Central memory CD8-positive, alpha-beta T cell (primary cell): ENCODE data around the gene FUBP3.

Source experiments
- ATAC-seq: fragments of 150-1000 bp; cut with Tn5 transposase; replicated peaks from 2 replicates; pipeline ENCODE4 v1.10.0; 2022; ENCODE audit warnings: mild to moderate bottlenecking, moderate FRiP score, moderate number of reproducible peaks; ENCODE audit not compliant: poor library complexity, severe bottlenecking; ENCODE audit errors: extremely low read depth
- DNase-seq, 2 donors: peaks; one replicate each; pipeline ENCODE4 v3.0.0; 2021; ENCODE audit warnings: low spot score in 2 of 2
- H3K27ac Mint-ChIP-seq: one replicate; pipeline ENCODE4 v1.8.0; 2022; ENCODE audit warnings: low read depth, mild to moderate bottlenecking, moderate library complexity, mixed read lengths
- H3K27me3 Mint-ChIP-seq: one replicate; pipeline ENCODE4 v1.8.0; 2022; ENCODE audit warnings: mixed read lengths
- H3K36me3 Mint-ChIP-seq: one replicate; pipeline ENCODE4 v1.8.0; 2022; ENCODE audit warnings: mild to moderate bottlenecking, moderate library complexity, mixed read lengths; ENCODE audit not compliant: insufficient read depth
- H3K4me1 Mint-ChIP-seq: one replicate; pipeline ENCODE4 v1.8.0; 2022; ENCODE audit warnings: mixed read lengths
- H3K4me3 Mint-ChIP-seq: one replicate; pipeline ENCODE4 v1.8.0; 2022; ENCODE audit warnings: mild to moderate bottlenecking, moderate library complexity, mixed read lengths
- H3K9me3 Mint-ChIP-seq: one replicate; pipeline ENCODE4 v1.8.0; 2022; ENCODE audit warnings: mixed read lengths

FUBP3 gene

GRCh38 chr9:130665029-130665430, 85.7 kb downstream of the FUBP3 start:
- Mint-ChIP-seq H3K27me3 (peaks cover 76% of the 10 kb centered on the region), H3K4me1 (peaks cover 14% of the 10 kb centered on the region), H3K36me3 (no peaks in the 10 kb centered on the region), H3K4me3 (peak overlapping the region; percentile 62), H3K27ac (no peak overlapping the region), H3K9me3 (no peaks in the 10 kb centered on the region)
- DNase-seq: no peak
- no peak for ATAC-seq

GRCh38 chr9:130665431-130666392, 86.3 kb downstream of the FUBP3 start:
- Mint-ChIP-seq H3K4me1 (peaks cover 13% of the 10 kb centered on the region), H3K27ac (no peak overlapping the region), H3K36me3 (peaks cover 2% of the 10 kb centered on the region), H3K9me3 (no peaks in the 10 kb centered on the region), H3K4me3 (peak overlapping the region; percentile 62), H3K27me3 (peaks cover 73% of the 10 kb centered on the region)
- ATAC-seq (no peak), DNase-seq (no peak)

- H3K9me3 Mint-ChIP-seq: no peaks in the 10 kb centered on the region
- DNase-seq: no peak
- no peak overlapping the region for H3K4me3 Mint-ChIP-seq
- peaks cover 3% of the 10 kb centered on the region for H3K36me3 Mint-ChIP-seq
- no peak for ATAC-seq
- H3K27ac Mint-ChIP-seq: no peak overlapping the region
- H3K4me1 Mint-ChIP-seq: peaks cover 13% of the 10 kb centered on the region
- H3K27me3 Mint-ChIP-seq: peaks cover 70% of the 10 kb centered on the region
These were observed 87.2 kb downstream of the FUBP3 start for GRCh38 chr9:130666393-130667119.

- no peak overlapping the region for H3K27ac Mint-ChIP-seq
- H3K4me1 Mint-ChIP-seq: peaks cover 13% of the 10 kb centered on the region
- H3K9me3 Mint-ChIP-seq: no peaks in the 10 kb centered on the region
- H3K4me3 Mint-ChIP-seq: no peak overlapping the region
- DNase-seq (no peak), ATAC-seq (no peak)
- H3K36me3 Mint-ChIP-seq: peaks cover 3% of the 10 kb centered on the region
- H3K27me3 Mint-ChIP-seq: peaks cover 65% of the 10 kb centered on the region
These were observed 87.7 kb downstream of the FUBP3 start for GRCh38 chr9:130667120-130667435.

GRCh38 chr9:130668196-130668595, 88.8 kb downstream of the FUBP3 start:
- DNase-seq: no peak
- Mint-ChIP-seq H3K4me3 (no peak overlapping the region), H3K27ac (no peak overlapping the region), H3K27me3 (peaks cover 54% of the 10 kb centered on the region), H3K4me1 (peaks cover 6% of the 10 kb centered on the region), H3K36me3 (peaks cover 3% of the 10 kb centered on the region), H3K9me3 (no peaks in the 10 kb centered on the region)
- ATAC-seq: no peak

GRCh38 chr9:130668659-130669058, 89.3 kb downstream of the FUBP3 start:
- peaks cover 49% of the 10 kb centered on the region for H3K27me3 Mint-ChIP-seq
- peaks cover 3% of the 10 kb centered on the region for H3K36me3 Mint-ChIP-seq
- no peak overlapping the region for H3K27ac Mint-ChIP-seq
- ATAC-seq: no peak
- H3K4me1 Mint-ChIP-seq: peaks cover 6% of the 10 kb centered on the region
- no peaks in the 10 kb centered on the region for H3K9me3 Mint-ChIP-seq
- no peak for DNase-seq
- no peak overlapping the region for H3K4me3 Mint-ChIP-seq

GRCh38 chr9:130669965-130670364, 90.6 kb downstream of the FUBP3 start:
- ATAC-seq: no peak
- Mint-ChIP-seq H3K27ac (no peak overlapping the region), H3K27me3 (peaks cover 39% of the 10 kb centered on the region), H3K4me3 (no peak overlapping the region), H3K9me3 (no peaks in the 10 kb centered on the region), H3K36me3 (peaks cover 3% of the 10 kb centered on the region), H3K4me1 (peaks cover 6% of the 10 kb centered on the region)
- DNase-seq: no peak

GRCh38 chr9:130670644-130671043, 91.3 kb downstream of the FUBP3 start:
- DNase-seq (no peak), ATAC-seq (no peak)
- Mint-ChIP-seq H3K27me3 (peaks cover 32% of the 10 kb centered on the region), H3K36me3 (peaks cover 3% of the 10 kb centered on the region), H3K4me3 (no peak overlapping the region), H3K27ac (no peak overlapping the region), H3K9me3 (no peaks in the 10 kb centered on the region), H3K4me1 (peaks cover under 1% of the 10 kb centered on the region)

- no peak overlapping the region for H3K4me3 Mint-ChIP-seq
- no peak for ATAC-seq
- DNase-seq: no peak
These were observed 93.1 kb downstream of the FUBP3 start for GRCh38 chr9:130672466-130672865.

GRCh38 chr9:130672933-130673615, 93.7 kb downstream of the FUBP3 start:
- no peak overlapping the region for H3K27ac Mint-ChIP-seq
- DNase-seq (no peak), ATAC-seq (no peak)
- H3K36me3 Mint-ChIP-seq: peaks cover 3% of the 10 kb centered on the region
- H3K4me3 Mint-ChIP-seq: no peak overlapping the region
- H3K27me3 Mint-ChIP-seq: peaks cover 8% of the 10 kb centered on the region
- no peaks in the 10 kb centered on the region for H3K9me3 Mint-ChIP-seq
- H3K4me1 Mint-ChIP-seq: no peaks in the 10 kb centered on the region

More at GRCh38 chr9:130672466-130672865, 93.1 kb downstream of the FUBP3 start:
- H3K27ac Mint-ChIP-seq: no peak overlapping the region
- peaks cover 14% of the 10 kb centered on the region for H3K27me3 Mint-ChIP-seq
- H3K4me1 Mint-ChIP-seq: no peaks in the 10 kb centered on the region
- H3K36me3 Mint-ChIP-seq: peaks cover 3% of the 10 kb centered on the region
- H3K9me3 Mint-ChIP-seq: no peaks in the 10 kb centered on the region

- no peaks in the 10 kb centered on the region for H3K27me3 Mint-ChIP-seq
- no peak for ATAC-seq
- no peaks in the 10 kb centered on the region for H3K9me3 Mint-ChIP-seq
- no peak overlapping the region for H3K27ac Mint-ChIP-seq
- no peak overlapping the region for H3K4me3 Mint-ChIP-seq
- H3K4me1 Mint-ChIP-seq: no peaks in the 10 kb centered on the region
- DNase-seq: no peak
- peaks cover 3% of the 10 kb centered on the region for H3K36me3 Mint-ChIP-seq
These were observed 96.0 kb downstream of the FUBP3 start for GRCh38 chr9:130675396-130675795.

- ATAC-seq (no peak), DNase-seq (no peak)
- H3K27ac Mint-ChIP-seq: no peak overlapping the region
- no peaks in the 10 kb centered on the region for H3K27me3 Mint-ChIP-seq
- peaks cover under 1% of the 10 kb centered on the region for H3K4me1 Mint-ChIP-seq
- H3K4me3 Mint-ChIP-seq: no peak overlapping the region
- no peaks in the 10 kb centered on the region for H3K9me3 Mint-ChIP-seq
- H3K36me3 Mint-ChIP-seq: no peaks in the 10 kb centered on the region
These were observed 97.9 kb downstream of the FUBP3 start for GRCh38 chr9:130677252-130677651.
